Fibroblast of skin of left biceps (primary cell): Measurements from ENCODE around the gene DCAF8L2.
"Not testable (repeated sequence)": the region's sequence is repeated elsewhere in the genome, so short reads cannot be mapped to it uniquely, and the experiment has no call there.

Experiments used
- DNase-seq, 2 experiments: peaks; one replicate each; pipeline ENCODE4 v3.0.0-alpha.2; 2013; ENCODE audit warnings: low read depth in 2 of 2

The DCAF8L2 gene

DNA sequence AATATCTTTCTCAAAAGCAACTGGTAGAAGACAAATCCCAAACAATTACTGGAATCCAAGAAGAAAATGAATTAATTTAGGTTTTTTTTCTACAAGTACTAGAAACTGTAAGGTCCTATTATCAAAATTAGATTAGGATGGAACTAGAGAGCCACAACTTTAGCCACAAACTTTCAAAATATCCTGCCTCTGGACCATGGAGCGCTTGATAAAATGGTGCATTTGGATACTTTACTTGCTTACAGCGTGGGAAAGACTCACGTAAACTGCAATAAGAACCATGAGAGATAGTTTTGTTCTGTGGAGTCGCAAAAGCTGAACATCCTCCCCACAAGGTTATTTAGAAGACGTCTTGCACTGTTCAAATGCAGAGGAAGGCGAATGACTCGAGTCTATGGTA, at the start of gene DCAF8L2:
Gene DCAF8L2, plus strand, starts transcription at position 301 of the 400 bp plus-strand sequence. CDS start 156,552 bp downstream, outside the sequence.
- no peak for DNase-seq

DNA sequence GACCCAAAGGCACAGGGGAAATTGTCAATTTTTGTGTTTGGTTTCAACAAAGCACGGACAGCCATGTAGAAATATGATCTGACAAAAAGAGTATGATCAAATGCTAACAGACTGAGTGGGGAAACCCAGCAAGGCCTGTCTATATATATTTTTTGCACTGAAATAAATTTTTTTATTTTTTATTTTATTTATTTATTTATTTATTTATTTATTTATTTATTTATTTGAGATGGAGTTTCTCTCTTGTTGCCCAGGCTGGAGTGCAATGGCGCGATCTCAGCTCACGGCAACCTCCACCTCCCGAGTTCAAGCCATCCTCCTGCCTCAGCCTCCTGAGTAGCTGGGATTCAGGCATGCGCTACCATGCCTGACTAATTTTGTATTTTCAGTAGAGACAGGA, 49.0 kb upstream of the DCAF8L2 start:
- not testable (repeated sequence) for DNase-seq

- no peak for DNase-seq
Measured at GRCh38 chrX:27548624-27549023, 41.5 kb upstream of the DCAF8L2 start.

DNA sequence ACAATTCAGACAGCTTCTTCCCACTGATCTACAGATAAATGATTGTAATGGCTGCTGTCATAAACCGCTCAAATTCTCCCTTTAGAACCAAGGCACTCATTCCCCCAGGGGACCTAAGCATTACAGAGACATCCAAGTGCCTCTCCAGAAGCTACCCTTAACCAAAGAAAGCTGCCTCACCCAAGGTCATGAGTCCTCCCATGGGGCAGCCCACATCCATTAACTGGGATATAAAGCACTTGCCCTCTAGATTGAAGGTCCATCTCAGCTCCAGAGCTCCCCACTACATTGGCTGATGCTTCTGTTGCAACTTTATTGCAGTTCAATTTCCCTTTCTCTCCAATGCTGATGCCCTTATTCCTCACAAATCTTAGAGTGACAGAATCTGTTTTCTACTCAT, 40.5 kb upstream of the DCAF8L2 start:
- no peak for DNase-seq

DNA sequence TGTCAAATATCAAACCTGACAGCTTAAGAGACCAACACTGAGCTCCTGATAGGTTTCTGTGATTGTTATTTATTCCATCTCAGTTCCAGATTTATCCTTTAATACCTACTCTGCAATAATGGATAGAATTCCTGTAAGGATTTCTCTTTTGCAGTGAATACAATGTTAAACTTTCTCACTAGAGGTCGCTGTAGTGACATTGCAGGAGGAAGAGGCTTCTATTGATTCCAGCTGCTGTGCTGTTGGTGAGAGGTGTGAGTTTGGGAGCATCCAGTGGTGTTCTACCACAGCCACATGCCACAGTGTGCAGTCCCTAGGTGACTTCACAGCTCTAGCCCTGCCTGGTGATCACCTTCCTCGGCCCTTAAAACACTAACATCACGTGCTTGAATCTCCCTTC, 34.6 kb upstream of the DCAF8L2 start:
- peak in 1 of 2 experiments; percentile 1 for DNase-seq

- DNase-seq, result no peak
Measured at GRCh38 chrX:27565992-27566391, 24.2 kb upstream of the DCAF8L2 start.

DNA sequence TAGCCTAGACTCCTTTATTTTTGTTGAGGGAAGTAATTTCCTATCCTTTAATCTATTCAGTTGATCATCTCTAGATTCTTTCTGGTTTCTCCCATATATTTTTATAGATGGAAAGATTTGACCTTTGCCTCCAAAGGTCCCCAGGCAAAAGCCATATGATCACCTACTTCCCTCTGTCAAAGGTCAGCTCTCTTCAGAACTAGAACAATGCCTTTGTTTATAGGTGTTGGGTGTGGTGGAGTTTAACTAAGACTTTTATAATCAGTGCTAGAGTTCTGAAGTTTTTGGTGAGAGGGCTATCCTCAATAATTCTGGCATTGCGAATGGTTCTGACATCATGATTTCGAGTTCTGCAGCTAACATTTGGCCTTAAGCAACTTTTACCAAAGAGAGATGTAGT, 19.0 kb upstream of the DCAF8L2 start:
- no peak for DNase-seq

DNA sequence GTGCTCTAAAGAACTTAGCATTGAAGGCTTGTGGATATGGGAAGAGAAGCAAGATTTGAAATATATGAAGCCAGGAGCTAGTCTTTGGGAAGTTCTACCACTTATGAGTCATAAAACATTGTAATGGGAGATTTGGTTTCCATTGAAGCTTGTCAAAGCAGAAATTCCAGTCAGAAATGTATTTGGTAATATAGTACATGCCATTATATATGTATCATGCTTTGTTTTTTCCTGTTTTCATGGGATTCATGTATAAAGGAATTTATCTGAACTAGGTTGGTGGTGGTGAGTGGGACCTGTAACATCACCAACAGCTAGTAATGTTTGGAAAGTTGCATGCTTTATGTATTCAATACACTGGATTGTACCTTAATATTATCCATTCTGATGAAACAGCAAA, 14.6 kb upstream of the DCAF8L2 start:
- no peak for DNase-seq

DNA sequence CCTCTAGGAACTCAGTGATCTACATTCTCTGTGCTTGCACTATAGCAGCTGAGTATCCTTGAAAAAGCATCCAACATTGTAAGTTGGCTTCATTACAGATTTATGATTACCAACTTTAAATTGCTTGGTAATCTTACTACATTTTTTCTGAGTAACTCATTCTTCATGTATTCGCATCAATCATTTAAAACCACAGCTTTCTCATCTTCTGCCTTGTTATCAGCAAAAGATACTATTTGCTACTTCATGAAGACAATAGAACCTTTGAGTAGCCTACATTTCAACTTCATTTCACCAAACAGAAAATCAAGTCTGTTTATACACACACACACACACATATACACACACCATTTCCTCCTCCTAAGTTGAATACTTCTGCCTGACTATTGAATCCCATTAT, 6.2 kb upstream of the DCAF8L2 start:
- DNase-seq, result no peak

DNA sequence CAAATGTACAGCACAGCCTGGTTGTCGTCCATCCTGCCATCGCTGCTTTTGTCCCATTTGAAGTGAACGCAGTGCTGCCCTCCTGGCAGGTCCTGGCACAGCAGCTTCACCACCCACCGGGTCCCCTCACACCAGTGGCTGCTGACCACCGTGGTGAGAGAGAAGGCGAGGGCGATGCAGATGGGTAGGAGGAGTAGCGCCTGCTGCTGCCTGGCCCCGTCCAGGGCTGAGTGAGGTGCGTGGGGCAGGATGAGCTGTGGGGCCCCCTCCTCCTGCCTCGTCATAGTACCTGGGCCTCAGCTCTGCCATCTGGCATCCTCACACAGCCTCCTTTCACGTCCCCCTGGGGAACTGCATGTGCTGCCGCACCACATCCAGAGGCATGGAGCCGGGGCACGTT, 1.8 kb downstream of the DCAF8L2 start:
- no peak for DNase-seq

DNA sequence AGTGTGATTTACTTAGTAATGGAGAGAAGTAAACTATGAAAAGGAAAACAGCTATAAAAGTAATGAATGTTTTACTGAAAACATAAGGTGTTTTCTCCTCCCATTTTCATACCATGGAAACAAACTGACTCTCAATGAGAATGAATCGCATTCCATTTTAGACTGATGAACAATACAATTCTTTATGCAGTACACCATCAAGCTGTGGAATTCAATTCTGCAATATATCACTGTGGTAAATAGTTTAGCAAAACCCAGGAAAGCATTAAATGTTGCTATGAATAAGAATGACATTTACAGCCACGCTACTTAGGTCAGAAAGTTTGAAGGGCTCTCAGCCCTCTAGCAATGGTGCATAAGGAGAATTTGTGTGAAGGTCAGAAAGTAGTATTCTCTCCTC, 7.4 kb downstream of the DCAF8L2 start:
- no peak for DNase-seq

DNA sequence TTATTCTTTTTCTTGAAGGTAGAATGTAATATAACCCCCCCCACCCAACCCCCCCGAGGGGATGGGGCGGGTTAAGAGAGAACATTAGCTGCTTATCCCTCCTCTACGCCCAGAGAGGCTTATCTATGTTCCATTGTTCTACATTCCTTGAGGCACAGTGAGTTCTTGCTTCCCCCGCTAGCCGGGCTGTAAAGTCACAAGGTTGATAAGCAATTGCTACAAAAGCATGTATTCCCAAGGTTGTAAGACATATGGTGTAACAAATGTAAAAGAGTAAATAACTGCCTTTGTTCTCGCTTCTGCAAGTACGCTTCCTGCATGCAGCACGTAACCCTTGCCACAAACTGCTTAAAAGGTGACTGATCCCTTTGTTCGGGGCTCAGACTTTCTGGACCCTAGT, 8.2 kb downstream of the DCAF8L2 start:
- no peak for DNase-seq

GRCh38 chrX:27599928-27600327, 9.8 kb downstream of the DCAF8L2 start:
- no peak for DNase-seq

DNA sequence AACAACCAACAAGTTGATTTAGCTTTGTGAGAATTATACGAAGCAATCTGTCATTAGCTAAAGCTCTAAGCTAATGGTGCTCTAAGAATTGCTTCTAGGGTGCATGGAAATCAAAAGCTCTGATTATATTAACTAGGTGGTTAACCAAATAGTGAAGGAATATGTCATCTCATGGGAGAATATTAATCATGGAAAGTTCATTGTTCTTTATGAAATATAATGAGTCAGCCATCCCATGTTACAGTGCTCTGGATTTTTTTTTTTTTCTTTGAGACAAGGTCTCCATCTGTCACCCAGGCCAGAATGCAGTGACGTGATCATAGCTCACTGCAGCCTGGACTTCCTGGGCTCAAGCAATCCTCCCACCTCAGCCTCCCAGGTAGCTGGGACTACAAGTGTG, 10.5 kb downstream of the DCAF8L2 start:
- DNase-seq, result no peak

- DNase-seq, result no peak
Measured at GRCh38 chrX:27608671-27609070, 18.5 kb downstream of the DCAF8L2 start.

DNA sequence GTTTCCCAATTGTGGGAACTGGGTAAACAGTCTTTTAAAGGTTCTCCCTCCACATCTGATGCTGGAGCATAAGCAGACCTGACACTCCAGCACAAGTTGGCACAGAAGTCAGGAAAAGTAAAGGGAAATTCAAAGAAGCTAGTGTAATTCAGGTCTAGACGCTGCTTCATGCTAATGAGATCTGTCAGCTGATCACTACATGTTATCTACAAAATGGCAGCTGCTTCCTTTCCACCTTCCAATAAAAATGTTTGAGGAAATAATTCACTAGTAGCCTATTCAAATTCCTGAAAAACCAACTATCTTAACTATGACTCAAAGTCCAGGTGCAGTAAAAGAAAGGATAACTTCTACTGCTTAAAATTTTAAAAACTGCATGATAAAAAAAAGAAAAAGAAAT, 29.3 kb downstream of the DCAF8L2 start:
- DNase-seq, result no peak

DNA sequence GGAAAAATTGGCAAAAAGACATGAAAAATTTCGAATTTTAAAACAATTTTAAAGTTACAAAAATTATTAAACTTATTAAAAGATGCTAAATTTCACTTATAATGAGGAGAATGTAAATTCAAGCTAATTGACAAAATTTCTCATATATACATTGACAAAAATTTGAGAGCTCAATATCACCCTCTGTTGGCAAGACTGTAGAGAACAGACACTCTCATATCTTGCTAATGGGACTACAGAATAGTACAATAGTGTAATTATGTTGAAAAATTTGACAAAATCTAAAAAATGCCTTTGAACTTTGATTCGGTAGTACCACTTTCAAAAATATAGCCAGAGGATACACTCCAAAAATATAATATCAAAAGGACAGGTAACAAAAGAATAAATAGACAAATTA, 29.8 kb downstream of the DCAF8L2 start:
- no peak for DNase-seq

- DNase-seq, result no peak
Measured at GRCh38 chrX:27622883-27623282, 32.7 kb downstream of the DCAF8L2 start.

- no peak for DNase-seq
Measured at GRCh38 chrX:27626066-27626465, 35.9 kb downstream of the DCAF8L2 start.

GRCh38 chrX:27633328-27633727, 43.2 kb downstream of the DCAF8L2 start:
- no peak for DNase-seq

GRCh38 chrX:27656581-27656980, 66.4 kb downstream of the DCAF8L2 start:
- no peak for DNase-seq

- no peak for DNase-seq
Measured at GRCh38 chrX:27660878-27661277, 70.7 kb downstream of the DCAF8L2 start.

DNA sequence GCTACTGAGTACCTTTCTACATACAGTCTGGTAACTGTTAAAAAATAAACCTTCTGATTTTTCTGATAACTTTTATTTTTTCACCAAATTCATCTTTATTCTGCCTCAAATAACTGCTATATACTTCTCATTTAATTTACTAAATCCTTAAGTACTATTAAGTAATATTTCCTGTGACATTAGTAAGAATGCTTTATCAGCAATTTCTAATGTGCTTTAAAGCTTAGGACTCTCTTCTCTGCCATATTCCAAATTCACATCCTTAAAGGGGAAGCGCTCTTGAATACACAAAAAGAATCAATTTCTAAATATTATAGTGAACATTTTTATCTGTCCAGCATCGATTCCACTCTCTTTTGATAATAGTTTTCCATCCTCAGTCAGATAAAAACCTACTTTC, 81.1 kb downstream of the DCAF8L2 start:
- no peak for DNase-seq

DNA sequence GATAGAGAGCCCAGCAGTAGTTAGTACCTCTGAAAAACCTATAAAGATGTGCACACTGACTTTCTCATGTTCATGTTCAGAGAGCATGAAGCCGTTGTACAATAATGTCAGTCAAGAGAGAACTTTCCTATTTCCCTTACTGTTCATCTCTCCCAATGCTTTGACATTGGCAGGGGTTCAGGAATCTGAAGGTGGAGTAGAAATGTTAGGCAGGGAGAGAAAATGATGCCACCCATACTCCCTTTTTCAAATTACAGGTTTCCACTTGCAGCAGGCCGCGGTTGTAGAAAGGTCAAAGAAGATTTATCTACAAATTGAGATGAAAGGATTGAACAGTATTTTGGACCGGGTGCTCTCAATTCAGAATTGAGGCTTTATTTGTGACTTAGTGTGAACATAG, 84.3 kb downstream of the DCAF8L2 start:
- DNase-seq, result no peak

DNA sequence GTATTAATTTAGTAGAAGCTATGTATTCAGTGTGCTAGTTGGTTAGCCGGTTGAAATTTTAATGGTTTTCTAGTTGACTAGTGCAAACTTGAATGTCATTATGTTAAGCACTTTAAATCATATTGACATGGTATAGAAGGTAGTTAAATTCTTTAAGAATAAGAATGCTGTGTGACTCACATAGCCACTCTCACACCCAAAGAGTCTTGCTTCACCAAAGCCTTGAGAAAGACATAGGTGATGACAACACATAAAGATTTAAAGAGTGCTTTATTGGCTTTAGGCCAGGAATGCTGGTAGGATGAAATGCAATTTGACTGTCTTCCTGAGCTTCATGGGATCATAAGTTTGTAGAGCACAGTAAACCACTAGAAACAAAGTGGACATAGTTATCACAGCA, 85.3 kb downstream of the DCAF8L2 start:
- peak; percentile 68 to 71 for DNase-seq
